Measurements from ENCODE around the gene CPNE5.

Gene CPNE5

GRCh38 chr6:36695414-36695813, 143.8 kb downstream of the CPNE5 start:
- no peaks in the 10 kb centered on the region for H3K79me2 ChIP-seq (ENCODE audit: low read length)
- H4K20me1 ChIP-seq (ENCODE audit: insufficient read depth, low read length): no peaks in the 10 kb centered on the region
- peak overlapping the region; percentile 45 for H3K4me2 ChIP-seq (ENCODE audit: low read length)
- peak overlapping the region; percentile 5; the same call in 1 of the 2 replicates for H3K4me3 ChIP-seq (ENCODE audit: low read length)
- no peaks in the 10 kb centered on the region for H3K36me3 ChIP-seq (replicated peaks; ENCODE audit: low read depth, low read length)
- no peaks in the 10 kb centered on the region for H3K9me3 ChIP-seq (ENCODE audit: insufficient read depth, low read length)
- no peak overlapping the region for H3K9ac ChIP-seq (ENCODE audit: low read length)
- peaks cover 36% of the 10 kb centered on the region for H3K4me1 ChIP-seq (ENCODE audit: low read length)
- H3K27ac ChIP-seq (ENCODE audit: low read length): peak overlapping the region; percentile 10; the same call in 1 of the 2 replicates
- H3K27me3 ChIP-seq (ENCODE audit: low read depth, low read length): no peaks in the 10 kb centered on the region
- no peak overlapping the region for H2AFZ ChIP-seq (ENCODE audit: low read depth, low read length)
- TF ChIP-seq CTCF (IDR thresholded peaks at IDR 0.05; ENCODE audit: low read depth, low read length) (no peak), EZH2phosphoT487 (IDR thresholded peaks at IDR 0.05; ENCODE audit: low read depth) (no peak)

- no peaks in the 10 kb centered on the region for H3K79me2 ChIP-seq (ENCODE audit: low read length)
- H3K4me2 ChIP-seq (ENCODE audit: low read length): peak overlapping the region; percentile 45; the same call in 1 of the 2 replicates
- H3K27ac ChIP-seq (ENCODE audit: low read length): no peak overlapping the region
- no peaks in the 10 kb centered on the region for H3K27me3 ChIP-seq (ENCODE audit: low read depth, low read length)
- H4K20me1 ChIP-seq (ENCODE audit: insufficient read depth, low read length): no peaks in the 10 kb centered on the region
- no peak overlapping the region for H2AFZ ChIP-seq (ENCODE audit: low read depth, low read length)
- H3K9ac ChIP-seq (ENCODE audit: low read length): no peak overlapping the region
- peaks cover 35% of the 10 kb centered on the region for H3K4me1 ChIP-seq (ENCODE audit: low read length)
- no peaks in the 10 kb centered on the region for H3K9me3 ChIP-seq (ENCODE audit: insufficient read depth, low read length)
- no peak overlapping the region for H3K4me3 ChIP-seq (ENCODE audit: low read length)
- no peaks in the 10 kb centered on the region for H3K36me3 ChIP-seq (replicated peaks; ENCODE audit: low read depth, low read length)
- TF ChIP-seq CTCF (IDR thresholded peaks at IDR 0.05; ENCODE audit: low read depth, low read length) (no peak), EZH2phosphoT487 (IDR thresholded peaks at IDR 0.05; ENCODE audit: low read depth) (no peak)
Observed at GRCh38 chr6:36694616-36695015, 144.6 kb downstream of the CPNE5 start.

GRCh38 chr6:36692861-36693702, 146.2 kb downstream of the CPNE5 start:
- Histone ChIP-seq H4K20me1 (ENCODE audit: insufficient read depth, low read length) (no peaks in the 10 kb centered on the region), H3K27me3 (ENCODE audit: low read depth, low read length) (no peaks in the 10 kb centered on the region), H3K4me2 (ENCODE audit: low read length) (no peak overlapping the region), H3K4me1 (ENCODE audit: low read length) (peaks cover 41% of the 10 kb centered on the region), H3K36me3 (replicated peaks; ENCODE audit: low read depth, low read length) (no peaks in the 10 kb centered on the region), H3K9ac (ENCODE audit: low read length) (no peak overlapping the region), H3K9me3 (ENCODE audit: insufficient read depth, low read length) (no peaks in the 10 kb centered on the region), H3K27ac (ENCODE audit: low read length) (no peak overlapping the region), H3K79me2 (ENCODE audit: low read length) (no peaks in the 10 kb centered on the region), H3K4me3 (ENCODE audit: low read length) (no peak overlapping the region), H2AFZ (ENCODE audit: low read depth, low read length) (no peak overlapping the region)
- no peak for TF ChIP-seq EZH2phosphoT487 (IDR thresholded peaks at IDR 0.05; ENCODE audit: low read depth)
- TF ChIP-seq CTCF (IDR thresholded peaks at IDR 0.05; ENCODE audit: low read depth, low read length): no peak

- H3K4me1 ChIP-seq (ENCODE audit: low read length): peaks cover 41% of the 10 kb centered on the region
- H3K36me3 ChIP-seq (replicated peaks; ENCODE audit: low read depth, low read length): peaks cover 4% of the 10 kb centered on the region
- H3K27me3 ChIP-seq (ENCODE audit: low read depth, low read length): no peaks in the 10 kb centered on the region
- TF ChIP-seq EZH2phosphoT487 (IDR thresholded peaks at IDR 0.05; ENCODE audit: low read depth) (no peak), CTCF (IDR thresholded peaks at IDR 0.05; ENCODE audit: low read depth, low read length) (no peak)
- H3K27ac ChIP-seq (ENCODE audit: low read length): peak overlapping the region; percentile 18
- no peak overlapping the region; the same call in 1 of the 2 replicates for H2AFZ ChIP-seq (ENCODE audit: low read depth, low read length)
- no peak overlapping the region for H3K4me3 ChIP-seq (ENCODE audit: low read length)
- H3K9me3 ChIP-seq (ENCODE audit: insufficient read depth, low read length): no peaks in the 10 kb centered on the region
- H3K79me2 ChIP-seq (ENCODE audit: low read length): no peaks in the 10 kb centered on the region
- H4K20me1 ChIP-seq (ENCODE audit: insufficient read depth, low read length): no peaks in the 10 kb centered on the region
- peak overlapping the region; percentile 37 for H3K4me2 ChIP-seq (ENCODE audit: low read length)
- H3K9ac ChIP-seq (ENCODE audit: low read length): peak overlapping the region; percentile 18; the same call in 1 of the 2 replicates
Observed at GRCh38 chr6:36692220-36692619, 147.0 kb downstream of the CPNE5 start.

Data from OCI-LY3 (cell line).